Mesothelial cell of epicardium (in vitro differentiated cells): Measurements from ENCODE around the gene LMNA. TPM values are rescaled to one million over a fixed set of nuclear protein-coding genes. Genes with fewer than 3 reads are reported as not detected.
A peak's percentile ranks its signal among the peaks of the same experiment; 100 is the strongest.

Experiments used
- DNase-seq, 2 experiments: peaks; one replicate each; pipeline ENCODE4 v3.0.0; 2021; ENCODE audit warnings: low spot score in 2 of 2; ENCODE audit not compliant: unreplicated experiment in 2 of 2
- H3K27ac Mint-ChIP-seq: 2 replicates; pipeline ENCODE4 v1.8.0; 2021; ENCODE audit warnings: mixed read lengths
- H3K27me3 Mint-ChIP-seq: 2 replicates; pipeline ENCODE4 v1.8.0; 2021; ENCODE audit warnings: low read depth, mixed read lengths
- H3K36me3 Mint-ChIP-seq: 2 replicates; pipeline ENCODE4 v1.8.0; 2021; ENCODE audit warnings: mixed read lengths
- H3K4me1 Mint-ChIP-seq: 2 replicates; pipeline ENCODE4 v1.8.0; 2021; ENCODE audit warnings: mixed read lengths
- H3K4me3 Mint-ChIP-seq: 2 replicates; pipeline ENCODE4 v1.8.0; 2021; ENCODE audit warnings: mild to moderate bottlenecking, moderate library complexity, mixed read lengths
- H3K9me3 Mint-ChIP-seq: 2 replicates; pipeline ENCODE4 v1.8.0; 2021; ENCODE audit warnings: mixed read lengths
- total RNA-seq: library from RNA; stranded (reverse); gene quantifications from 3 replicates; pipeline ENCODE4 v1.2.1, GENCODE V29; 2021
- TF ChIP-seq, protein P1 (sequence below): fragments of 200-600 bp; sonication (generic); IDR thresholded peaks from one replicate; pipeline ENCODE4 v1.5.0; 2021; ENCODE audit warnings: antibody characterized with exemption; ENCODE audit not compliant: unreplicated experiment

The LMNA gene
- 91.7 to 96.9 TPM (median 92.4 TPM) in 3 replicates for total RNA-seq

GRCh38 chr1:156114101-156114918 is at the start of gene LMNA:
Gene LMNA, plus strand, starts transcription at chr1:156114711. Its CDS starts 208 bp downstream, at chr1:156114919.
- peak in 1 of 2 experiments; percentile 60 for DNase-seq
- H3K27ac Mint-ChIP-seq, result peak within 1 kb of the TSS; percentile 90

GRCh38 chr1:156065212-156065611 is 49.3 kb upstream of the LMNA start:
- Mint-ChIP-seq H3K27me3 (no peaks in the 10 kb centered on the region), H3K4me1 (peaks cover 18% of the 10 kb centered on the region), H3K4me3 (no peak overlapping the region), H3K27ac (no peak overlapping the region), H3K36me3 (peaks cover 4% of the 10 kb centered on the region), H3K9me3 (no peaks in the 10 kb centered on the region)
- DNase-seq, result no peak
- TF ChIP-seq, protein P1, sequence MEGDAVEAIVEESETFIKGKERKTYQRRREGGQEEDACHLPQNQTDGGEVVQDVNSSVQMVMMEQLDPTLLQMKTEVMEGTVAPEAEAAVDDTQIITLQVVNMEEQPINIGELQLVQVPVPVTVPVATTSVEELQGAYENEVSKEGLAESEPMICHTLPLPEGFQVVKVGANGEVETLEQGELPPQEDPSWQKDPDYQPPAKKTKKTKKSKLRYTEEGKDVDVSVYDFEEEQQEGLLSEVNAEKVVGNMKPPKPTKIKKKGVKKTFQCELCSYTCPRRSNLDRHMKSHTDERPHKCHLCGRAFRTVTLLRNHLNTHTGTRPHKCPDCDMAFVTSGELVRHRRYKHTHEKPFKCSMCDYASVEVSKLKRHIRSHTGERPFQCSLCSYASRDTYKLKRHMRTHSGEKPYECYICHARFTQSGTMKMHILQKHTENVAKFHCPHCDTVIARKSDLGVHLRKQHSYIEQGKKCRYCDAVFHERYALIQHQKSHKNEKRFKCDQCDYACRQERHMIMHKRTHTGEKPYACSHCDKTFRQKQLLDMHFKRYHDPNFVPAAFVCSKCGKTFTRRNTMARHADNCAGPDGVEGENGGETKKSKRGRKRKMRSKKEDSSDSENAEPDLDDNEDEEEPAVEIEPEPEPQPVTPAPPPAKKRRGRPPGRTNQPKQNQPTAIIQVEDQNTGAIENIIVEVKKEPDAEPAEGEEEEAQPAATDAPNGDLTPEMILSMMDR, result no peak

More at GRCh38 chr1:156114101-156114918, at the start of gene LMNA:
- Mint-ChIP-seq H3K4me3 (peak within 1 kb of the TSS; percentile 86), H3K9me3 (no peaks in the 10 kb centered on the region), H3K27me3 (peaks cover 2% of the 10 kb centered on the region), H3K36me3 (peaks cover 4% of the 10 kb centered on the region), H3K4me1 (peaks cover 42% of the 10 kb centered on the region)
- TF ChIP-seq, protein P1, result no peak

DNA sequence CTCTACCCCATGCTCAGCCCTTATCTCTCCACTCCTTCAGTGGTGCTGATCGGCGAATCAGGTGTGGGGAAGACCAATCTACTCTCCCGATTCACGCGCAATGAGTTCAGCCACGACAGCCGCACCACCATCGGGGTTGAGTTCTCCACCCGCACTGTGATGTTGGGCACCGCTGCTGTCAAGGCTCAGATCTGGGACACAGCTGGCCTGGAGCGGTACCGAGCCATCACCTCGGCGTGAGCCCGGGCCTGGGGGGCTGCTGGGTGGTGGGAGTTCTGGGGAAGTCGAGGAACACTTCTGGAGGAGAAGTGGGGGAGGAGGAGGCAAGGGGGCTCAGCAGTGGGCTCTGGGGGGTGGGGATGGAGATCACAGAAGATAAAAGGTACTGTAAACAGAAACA is 48.6 kb upstream of the LMNA start:
- Mint-ChIP-seq H3K4me3 (no peak overlapping the region), H3K9me3 (no peaks in the 10 kb centered on the region), H3K36me3 (peaks cover 4% of the 10 kb centered on the region), H3K27ac (no peak overlapping the region), H3K4me1 (peaks cover 21% of the 10 kb centered on the region), H3K27me3 (no peaks in the 10 kb centered on the region)
- DNase-seq, result no peak
- TF ChIP-seq, protein P1, result no peak

- Mint-ChIP-seq H3K9me3 (no peaks in the 10 kb centered on the region), H3K4me1 (peaks cover 15% of the 10 kb centered on the region), H3K4me3 (no peak overlapping the region), H3K36me3 (peaks cover 4% of the 10 kb centered on the region), H3K27ac (no peak overlapping the region), H3K27me3 (no peaks in the 10 kb centered on the region)
- TF ChIP-seq, protein P1, result no peak
- no peak for DNase-seq
Measured at GRCh38 chr1:156067262-156067661, 47.2 kb upstream of the LMNA start.

- H3K36me3 Mint-ChIP-seq, result peaks cover 6% of the 10 kb centered on the region
- TF ChIP-seq, protein P1, result no peak
- no peaks in the 10 kb centered on the region for H3K9me3 Mint-ChIP-seq
- no peak for DNase-seq
- H3K27me3 Mint-ChIP-seq, result no peaks in the 10 kb centered on the region
- H3K4me3 Mint-ChIP-seq, result no peak overlapping the region
- peak overlapping the region; percentile 30 for H3K27ac Mint-ChIP-seq
- peaks cover 32% of the 10 kb centered on the region for H3K4me1 Mint-ChIP-seq
Measured at GRCh38 chr1:156069490-156070455, 44.7 kb upstream of the LMNA start.
